IPS-15b (cell line): Measurements from ENCODE around the gene PLA2G10.
A peak's percentile ranks its signal among the peaks of the same experiment; 100 is the strongest.

Source experiments
- H3K27me3 ChIP-seq: one replicate; pipeline ENCODE4 v1.6.1; 2013; ENCODE audit warnings: low read length; ENCODE audit not compliant: control insufficient read depth, insufficient read depth
- H3K36me3 ChIP-seq: one replicate; pipeline ENCODE4 v1.6.1; 2013; ENCODE audit warnings: low read length; ENCODE audit not compliant: control insufficient read depth, insufficient read depth
- H3K4me1 ChIP-seq: one replicate; pipeline ENCODE4 v1.6.1; 2013; ENCODE audit warnings: mild to moderate bottlenecking, low read length; ENCODE audit not compliant: control insufficient read depth, insufficient read depth
- H3K4me3 ChIP-seq: one replicate; pipeline ENCODE4 v1.5.1; 2013; ENCODE audit warnings: low read depth, low read length
- H3K9ac ChIP-seq: one replicate; pipeline ENCODE4 v1.6.1; 2013; ENCODE audit warnings: low read depth, mild to moderate bottlenecking, low read length
- H3K9me3 ChIP-seq: one replicate; pipeline ENCODE4 v1.6.1; 2013; ENCODE audit warnings: mild to moderate bottlenecking, low read length; ENCODE audit not compliant: control insufficient read depth, insufficient read depth

The PLA2G10 gene

GRCh38 chr16:14629612-14629918 lies 64.5 kb downstream of the PLA2G10 start:
- peaks cover 11% of the 10 kb centered on the region for H3K4me1 ChIP-seq
- peak overlapping the region; percentile 84 for H3K4me3 ChIP-seq
- H3K27me3 ChIP-seq: no peaks in the 10 kb centered on the region
- H3K36me3 ChIP-seq: peaks cover 17% of the 10 kb centered on the region
- no peaks in the 10 kb centered on the region for H3K9me3 ChIP-seq
- H3K9ac ChIP-seq: peak overlapping the region; percentile 95

- Histone ChIP-seq H3K27me3 (no peaks in the 10 kb centered on the region), H3K4me3 (peak overlapping the region; percentile 84), H3K9me3 (no peaks in the 10 kb centered on the region), H3K9ac (peak overlapping the region; percentile 95), H3K4me1 (peaks cover 6% of the 10 kb centered on the region), H3K36me3 (peaks cover 15% of the 10 kb centered on the region)
Measured at GRCh38 chr16:14628806-14629611, 65.1 kb downstream of the PLA2G10 start.

- H3K4me1 ChIP-seq: peaks cover 6% of the 10 kb centered on the region
- H3K36me3 ChIP-seq: peaks cover 22% of the 10 kb centered on the region
- no peaks in the 10 kb centered on the region for H3K27me3 ChIP-seq
- H3K9ac ChIP-seq: no peak overlapping the region
- H3K4me3 ChIP-seq: no peak overlapping the region
- no peaks in the 10 kb centered on the region for H3K9me3 ChIP-seq
Measured at GRCh38 chr16:14627078-14627477, 67.0 kb downstream of the PLA2G10 start.
